Left ventricle myocardium inferior (tissue), 1 donor: ENCODE measurements around the gene MAP2K2. TPM values are rescaled to one million over a fixed set of nuclear protein-coding genes. Genes with fewer than 3 reads are reported as not detected.

Source experiments
- DNase-seq: peaks from one replicate; pipeline ENCODE4 v3.0.0-alpha.2; 2020
- H3K27ac ChIP-seq: fragments of 200-600 bp; replicated peaks from 2 replicates; pipeline ENCODE4 v1.8.0; 2021
- H3K27me3 ChIP-seq: fragments of 200-600 bp; 2 replicates; pipeline ENCODE4 v1.8.0; 2021; ENCODE audit warnings: low read depth
- H3K36me3 ChIP-seq: fragments of 200-600 bp; 2 replicates; pipeline ENCODE4 v1.8.0; 2021
- H3K4me1 ChIP-seq: fragments of 200-600 bp; 2 replicates; pipeline ENCODE4 v1.8.0; 2021
- H3K4me3 ChIP-seq: fragments of 200-600 bp; 2 replicates; pipeline ENCODE4 v1.8.0; 2021; ENCODE audit warnings: mild to moderate bottlenecking, moderate library complexity
- H3K9me3 ChIP-seq: fragments of 200-600 bp; replicated peaks from 2 replicates; pipeline ENCODE4 v1.8.0; 2021
- intact Hi-C: fragments of 100-400 bp; cut with micrococcal nuclease; formaldehyde crosslinking; loops from one replicate; pipeline ENCODE4 v1.11.0; 2022
- total RNA-seq: library from RNA; stranded (reverse); fragmentation: NEBNext Ultra II Directional; extraction: Animal tissue kit (Norgen Biotek cat#: 25700); gene quantifications from one replicate; pipeline ENCODE4 v1.2.1, GENCODE V29; 2021
- TF ChIP-seq, protein P1 (sequence below): fragments of 200-600 bp; IDR thresholded peaks from 2 replicates; pipeline ENCODE4 v1.8.0; 2021; ENCODE audit warnings: antibody characterized with exemption, mild to moderate bottlenecking, borderline replicate concordance
- donor health status: DM: no; HTN: yes; CAD: no; lungs with severe emphysema.

The MAP2K2 gene
- total RNA-seq, 1 donor from 2014 or later, result 129 TPM

DNA sequence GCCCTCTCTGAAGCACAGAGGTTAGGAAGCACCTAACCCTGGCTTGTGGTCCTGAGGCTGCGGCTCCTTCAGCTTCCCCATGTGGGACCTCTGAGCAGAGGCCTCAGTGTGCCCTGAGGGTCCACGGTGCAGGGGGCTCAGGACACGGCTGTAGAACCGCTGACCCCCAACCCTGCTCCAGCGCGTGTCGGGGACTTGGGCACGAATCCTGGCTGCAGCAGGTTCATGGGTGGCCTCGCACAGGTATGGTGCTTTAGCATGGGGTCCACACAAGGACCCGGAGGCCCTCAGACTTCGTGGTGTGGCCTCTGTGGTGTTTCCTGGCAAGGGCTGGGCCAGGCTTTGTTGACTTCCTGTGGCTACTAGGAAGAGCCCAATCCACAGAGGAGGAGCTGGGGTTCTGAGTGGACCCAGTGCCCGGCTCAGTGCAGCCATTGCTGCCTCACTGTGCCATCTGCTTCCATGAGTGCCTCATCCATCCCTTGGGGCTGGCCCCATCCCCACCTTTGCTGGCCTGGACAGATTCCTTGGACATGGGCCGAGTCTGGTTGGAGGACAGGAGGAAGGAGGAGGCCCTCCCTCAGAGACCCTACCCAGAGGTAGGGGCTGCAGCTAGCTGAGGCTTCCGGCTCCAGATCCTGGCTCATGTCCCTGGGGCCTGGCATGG, 81.7 kb downstream of the MAP2K2 start:
- no peaks in the 10 kb centered on the region for H3K27me3 ChIP-seq
- peaks cover 51% of the 10 kb centered on the region for H3K36me3 ChIP-seq
- no peaks in the 10 kb centered on the region for H3K9me3 ChIP-seq
- peak overlapping the region; percentile 58 for H3K27ac ChIP-seq
- peaks cover 35% of the 10 kb centered on the region for H3K4me1 ChIP-seq
- no peak for DNase-seq
- TF ChIP-seq, protein P1, sequence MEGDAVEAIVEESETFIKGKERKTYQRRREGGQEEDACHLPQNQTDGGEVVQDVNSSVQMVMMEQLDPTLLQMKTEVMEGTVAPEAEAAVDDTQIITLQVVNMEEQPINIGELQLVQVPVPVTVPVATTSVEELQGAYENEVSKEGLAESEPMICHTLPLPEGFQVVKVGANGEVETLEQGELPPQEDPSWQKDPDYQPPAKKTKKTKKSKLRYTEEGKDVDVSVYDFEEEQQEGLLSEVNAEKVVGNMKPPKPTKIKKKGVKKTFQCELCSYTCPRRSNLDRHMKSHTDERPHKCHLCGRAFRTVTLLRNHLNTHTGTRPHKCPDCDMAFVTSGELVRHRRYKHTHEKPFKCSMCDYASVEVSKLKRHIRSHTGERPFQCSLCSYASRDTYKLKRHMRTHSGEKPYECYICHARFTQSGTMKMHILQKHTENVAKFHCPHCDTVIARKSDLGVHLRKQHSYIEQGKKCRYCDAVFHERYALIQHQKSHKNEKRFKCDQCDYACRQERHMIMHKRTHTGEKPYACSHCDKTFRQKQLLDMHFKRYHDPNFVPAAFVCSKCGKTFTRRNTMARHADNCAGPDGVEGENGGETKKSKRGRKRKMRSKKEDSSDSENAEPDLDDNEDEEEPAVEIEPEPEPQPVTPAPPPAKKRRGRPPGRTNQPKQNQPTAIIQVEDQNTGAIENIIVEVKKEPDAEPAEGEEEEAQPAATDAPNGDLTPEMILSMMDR, result no peak
- H3K4me3 ChIP-seq, result no peak overlapping the region
- intact Hi-C loops, result no loop called here

Other genes with a start within 250 kb of the MAP2K2 start
- not detected for gene ATCAY, start 243.4 kb downstream of the MAP2K2 start, total RNA-seq
- 458 TPM for gene NMRK2, start 191.1 kb downstream of the MAP2K2 start, total RNA-seq
- gene DAPK3, start 153.0 kb downstream of the MAP2K2 start, total RNA-seq, result 74.6 TPM
- gene EEF2, start 138.7 kb downstream of the MAP2K2 start, total RNA-seq, result 2,303 TPM
- gene PIAS4, start 116.4 kb downstream of the MAP2K2 start, total RNA-seq, result 15.4 TPM
- gene ZBTB7A, start 57.2 kb downstream of the MAP2K2 start, total RNA-seq, result 30.6 TPM
- not detected for gene CREB3L3, start 29.5 kb upstream of the MAP2K2 start, total RNA-seq
- gene SIRT6, start 58.4 kb upstream of the MAP2K2 start, total RNA-seq, result 12.9 TPM
- gene ANKRD24, start 58.6 kb upstream of the MAP2K2 start, total RNA-seq, result 0.22 TPM
- 0.49 TPM for gene EBI3, start 105.4 kb upstream of the MAP2K2 start, total RNA-seq
- gene YJU2, start 123.0 kb upstream of the MAP2K2 start, total RNA-seq, result 10.2 TPM
- gene SHD, start 155.1 kb upstream of the MAP2K2 start, total RNA-seq, result 0.16 TPM
- not detected for gene TMIGD2, start 178.3 kb upstream of the MAP2K2 start, total RNA-seq
- gene FSD1, start 180.5 kb upstream of the MAP2K2 start, total RNA-seq, result not detected
- gene STAP2, start 214.7 kb upstream of the MAP2K2 start, total RNA-seq, result 2.6 TPM
- gene MPND, start 219.4 kb upstream of the MAP2K2 start, total RNA-seq, result 19.2 TPM